Muscle layer of colon (tissue), 2 donors: ENCODE measurements around the gene PRR15L.
A peak's percentile ranks its signal among the peaks of the same experiment; 100 is the strongest.

Experiments
- H3K27ac ChIP-seq: one replicate; pipeline ENCODE4 v1.7.0; 2013; ENCODE audit warnings: low read depth, mild to moderate bottlenecking, low read length, moderate library complexity
- H3K27me3 ChIP-seq, 2 donors: one replicate each; pipeline ENCODE4 v1.7.0; 2013; ENCODE audit warnings: low read length in 2 of 2, mild to moderate bottlenecking in 2 of 2; ENCODE audit not compliant: insufficient read depth in 2 of 2, control insufficient read depth in 1 of 2
- H3K36me3 ChIP-seq: one replicate; pipeline ENCODE4 v1.7.0; 2013; ENCODE audit warnings: mild to moderate bottlenecking, low read length; ENCODE audit not compliant: insufficient read depth
- H3K4me1 ChIP-seq: one replicate; pipeline ENCODE4 v1.7.0; 2013; ENCODE audit warnings: mild to moderate bottlenecking, low read length; ENCODE audit not compliant: insufficient read depth
- H3K4me3 ChIP-seq, 2 donors: one replicate each; pipeline ENCODE4 v1.7.0; 2013; ENCODE audit warnings: low read length in 2 of 2, low read depth in 1 of 2, mild to moderate bottlenecking in 1 of 2, moderate library complexity in 1 of 2
- H3K9ac ChIP-seq: one replicate; pipeline ENCODE4 v1.7.0; 2013; ENCODE audit warnings: low read length
- H3K9me3 ChIP-seq: one replicate; pipeline ENCODE4 v1.7.0; 2013; ENCODE audit warnings: mild to moderate bottlenecking, low read length
- donor health status: abdominal sarcoma.
- donor health status: Adenocarcinoma of cecum.

Gene PRR15L

DNA sequence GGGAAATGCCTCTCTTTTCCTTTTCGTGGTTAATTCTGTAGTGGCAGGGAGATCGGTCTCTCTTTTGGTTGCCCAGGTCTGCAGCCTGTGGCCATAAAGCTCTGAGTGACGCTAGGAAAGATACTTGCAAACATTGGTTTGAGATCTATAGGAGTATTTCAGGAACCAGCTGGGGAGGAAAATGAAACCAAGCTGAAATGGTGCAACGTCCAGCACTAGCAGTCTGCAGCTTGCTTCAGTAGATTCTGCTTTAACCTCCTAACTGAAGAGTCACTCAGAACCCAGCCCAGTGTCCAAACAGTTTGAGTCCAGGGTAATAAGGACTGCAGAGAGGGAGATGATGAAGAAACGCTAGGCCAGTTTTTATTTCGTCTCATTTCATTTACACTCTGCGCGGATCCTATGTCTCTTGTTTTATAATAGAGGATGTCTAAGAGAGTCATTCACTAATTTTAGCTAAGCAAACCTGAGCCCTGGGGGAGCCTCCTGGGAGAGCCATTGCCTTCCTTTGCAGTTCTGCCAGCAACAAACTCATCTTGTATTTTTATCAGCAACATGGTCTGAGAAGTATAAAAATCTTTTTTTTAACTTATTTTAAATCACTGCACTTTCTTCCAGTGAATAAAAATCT is 49.6 kb downstream of the PRR15L start:
- H3K27me3 ChIP-seq: no peaks in the 10 kb centered on the region
- no peaks in the 10 kb centered on the region for H3K36me3 ChIP-seq
- no peaks in the 10 kb centered on the region for H3K9me3 ChIP-seq
- peaks cover 59% of the 10 kb centered on the region for H3K4me1 ChIP-seq
- H3K9ac ChIP-seq: no peak overlapping the region
- H3K27ac ChIP-seq: peak overlapping the region; percentile 41
- H3K4me3 ChIP-seq: peak overlapping the region in 1 of 2 donors; percentile 44

GRCh38 chr17:47906443-47906842 is 51.2 kb downstream of the PRR15L start:
- Histone ChIP-seq H3K4me3 (peak overlapping the region in 1 of 2 donors; percentile 39), H3K4me1 (peaks cover 62% of the 10 kb centered on the region), H3K36me3 (no peaks in the 10 kb centered on the region), H3K9ac (no peak overlapping the region), H3K27ac (peak overlapping the region; percentile 72), H3K9me3 (no peaks in the 10 kb centered on the region), H3K27me3 (no peaks in the 10 kb centered on the region)

DNA sequence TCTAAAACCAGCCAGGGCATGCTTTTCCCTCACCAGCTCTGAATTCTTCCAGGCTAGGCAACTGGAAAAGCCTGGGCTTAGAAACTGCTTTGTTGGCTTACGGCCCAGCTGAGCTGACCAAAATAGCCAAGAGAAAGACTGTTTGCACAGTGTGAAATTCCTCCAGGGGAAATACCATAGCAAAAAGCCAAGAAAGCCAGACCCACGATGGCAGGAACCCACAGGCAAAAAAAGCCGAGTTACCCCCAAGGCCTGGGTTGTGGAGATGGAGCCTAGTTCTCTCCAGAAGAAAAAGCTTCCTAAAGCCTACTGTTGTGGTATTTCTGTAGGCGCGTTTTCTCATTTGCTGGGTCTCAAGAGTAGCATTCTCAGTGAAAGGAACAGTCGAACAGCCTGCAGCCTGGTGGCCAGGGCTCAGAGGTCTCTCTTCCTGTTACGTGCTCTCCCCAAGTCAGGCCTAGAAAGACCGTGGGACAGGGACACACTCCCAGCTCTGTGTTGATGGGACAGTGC is 52.4 kb downstream of the PRR15L start:
- Histone ChIP-seq H3K9ac (peak overlapping the region; percentile 36), H3K27me3 (no peaks in the 10 kb centered on the region), H3K27ac (peak overlapping the region; percentile 72), H3K4me1 (peaks cover 62% of the 10 kb centered on the region), H3K4me3 (peak overlapping the region in 1 of 2 donors; percentile 39), H3K9me3 (no peaks in the 10 kb centered on the region), H3K36me3 (no peaks in the 10 kb centered on the region)

DNA sequence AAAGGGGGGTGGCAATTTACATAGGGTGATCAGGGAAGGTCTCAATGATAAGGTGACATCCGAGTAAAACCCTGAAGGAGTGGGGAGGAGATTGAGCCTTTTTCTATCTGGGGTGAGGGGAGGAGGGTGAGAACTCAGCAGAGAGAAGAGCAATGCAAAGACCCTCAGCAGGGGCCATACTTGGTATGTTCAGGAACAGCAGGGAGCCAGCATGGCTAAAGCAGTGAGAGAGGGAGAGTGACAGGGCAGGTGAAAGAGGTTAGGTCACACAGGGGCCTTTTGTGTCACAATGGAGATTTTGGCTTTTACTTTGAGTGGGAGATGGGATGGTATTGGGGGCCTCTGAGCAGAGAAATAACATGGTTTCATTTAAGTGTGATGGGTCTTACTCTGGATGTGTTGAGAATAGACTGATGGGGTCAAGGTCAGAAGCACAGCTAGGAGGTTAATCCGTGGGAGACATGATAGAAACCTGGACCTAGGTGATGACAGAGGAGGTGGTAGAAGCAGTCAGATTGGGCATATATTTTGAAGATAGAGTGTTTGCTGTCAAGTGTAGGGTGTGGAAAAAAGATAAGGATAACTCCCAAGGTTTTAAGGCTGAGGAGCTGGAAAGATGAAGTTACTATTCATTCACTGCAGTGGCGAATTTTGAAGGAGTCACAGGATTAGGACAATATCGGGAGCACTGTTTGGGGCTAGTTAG is 55.5 kb downstream of the PRR15L start:
- no peaks in the 10 kb centered on the region for H3K9me3 ChIP-seq
- H3K27me3 ChIP-seq: no peaks in the 10 kb centered on the region
- H3K4me1 ChIP-seq: peaks cover 64% of the 10 kb centered on the region
- H3K4me3 ChIP-seq: no peak overlapping the region
- H3K27ac ChIP-seq: no peak overlapping the region
- H3K36me3 ChIP-seq: peaks cover 6% of the 10 kb centered on the region
- no peak overlapping the region for H3K9ac ChIP-seq
